Lung (tissue), 12 donors: ENCODE measurements around the gene GNG8. TPM values are rescaled to one million over a fixed set of nuclear protein-coding genes. Genes with fewer than 3 reads are reported as not detected.

ENCODE experiments used
- ATAC-seq: fragments of 200-7000 bp; cut with Tn5 transposase; one replicate; pipeline ENCODE4 v1.9.1; 2020; ENCODE audit warnings: moderate number of reproducible peaks; ENCODE audit not compliant: insufficient read depth, low FRiP score
- DNase-seq, 3 donors: peaks; one replicate each; pipeline ENCODE4 v3.0.0-alpha.2; 2013 to 2017
- H3K27ac ChIP-seq, 2 donors: one replicate each; pipeline ENCODE4 v1.5.1; 2013; ENCODE audit warnings: mild to moderate bottlenecking in 2 of 2, moderate library complexity in 2 of 2, control low read depth in 1 of 2, inconsistent platforms in 1 of 2, low read depth in 1 of 2, low read length in 1 of 2
- H3K27me3 ChIP-seq, 3 donors: one replicate each; pipeline ENCODE4 v1.5.1; 2013; ENCODE audit warnings: low read length in 2 of 3; ENCODE audit not compliant: control insufficient read depth in 3 of 3, insufficient read depth in 3 of 3
- H3K36me3 ChIP-seq, 4 donors: one replicate each; pipeline ENCODE4 v1.5.1; 2013; ENCODE audit warnings: low read length in 4 of 4, mild to moderate bottlenecking in 1 of 4, moderate library complexity in 1 of 4; ENCODE audit not compliant: control insufficient read depth in 4 of 4, insufficient read depth in 4 of 4
- H3K4me1 ChIP-seq, 5 donors: one replicate each; pipeline ENCODE4 v1.5.1; 2013; ENCODE audit warnings: low read length in 5 of 5, mild to moderate bottlenecking in 2 of 5, moderate library complexity in 1 of 5; ENCODE audit not compliant: control insufficient read depth in 5 of 5, insufficient read depth in 5 of 5
- H3K4me3 ChIP-seq: one replicate; pipeline ENCODE4 v1.5.1; 2013; ENCODE audit warnings: mild to moderate bottlenecking, control low read depth, moderate library complexity
- H3K9ac ChIP-seq, 2 donors: one replicate each; pipeline ENCODE4 v1.5.1; 2013; ENCODE audit warnings: low read length in 2 of 2, control low read depth in 1 of 2; ENCODE audit not compliant: insufficient read depth in 1 of 2
- H3K9me3 ChIP-seq, 4 donors: one replicate each; pipeline ENCODE4 v1.5.1; 2013; ENCODE audit warnings: low read length in 3 of 4, mild to moderate bottlenecking in 1 of 4, moderate library complexity in 1 of 4; ENCODE audit not compliant: control insufficient read depth in 4 of 4, insufficient read depth in 3 of 4
- CTCF ChIP-seq: IDR thresholded peaks from 2 replicates; pipeline ENCODE4 v1.5.1; 2012; ENCODE audit warnings: mild to moderate bottlenecking; ENCODE audit errors: control extremely low read depth, extremely low read depth
- WGBS, 2 donors: extraction: QIAGEN DNeasy Blood & Tissue Kit; methylation state at CpG; one replicate each; pipeline ENCODE4 v1.1.7; 2013; 5-methylcytosine and 5-hydroxymethylcytosine counted together
- polyA plus RNA-seq, 2 donors: library from polyadenylated mRNA; stranded (reverse); fragments of 200-250 nt; gene quantifications; one replicate each; pipeline ENCODE4 v1.2.1, GENCODE V29; 2013
- total RNA-seq, 2 donors: library from RNA; depleted of rRNA in 1 of 2; stranded (reverse); fragments of >200 nt in 1 of 2; gene quantifications; one replicate each; pipeline ENCODE4 v1.2.1, GENCODE V29; 2014 to 2021
- donor health status: control.
- donor health status: control.
- donor health status: Bipolar disorder and iron deficiency.
- donor health status: healthy.
- donor health status: DM: yes; HTN: yes; CAD: no.

The GNG8 gene
- total and polyA plus RNA-seq, 4 donors: not detected

GRCh38 chr19:46674416-46675178, 38.6 kb upstream of the GNG8 start:
- Histone ChIP-seq H3K9ac (no peak overlapping the region), H3K27me3 (no peaks in the 10 kb centered on the region), H3K36me3 (peaks cover 6 to 45% (median 31%) of the 10 kb centered on the region in 4 donors), H3K27ac (no peak overlapping the region), H3K4me1 (no peaks in the 10 kb centered on the region), H3K9me3 (no peaks in the 10 kb centered on the region), H3K4me3 (no peak overlapping the region)
- no peak for TF ChIP-seq CTCF
- no peak for ATAC-seq
- no peak for DNase-seq
- WGBS, 2 donors: 95 to 96% methylated on average over 21 of the region's 21 CpGs

- DNase-seq (no peak), ATAC-seq (no peak)
- H3K4me3 ChIP-seq: no peak overlapping the region
- H3K9me3 ChIP-seq: no peaks in the 10 kb centered on the region
- no peaks in the 10 kb centered on the region for H3K4me1 ChIP-seq
- peaks cover 6 to 19% (median 14%) of the 10 kb centered on the region in 4 donors for H3K36me3 ChIP-seq
- no peak overlapping the region for H3K27ac ChIP-seq
- TF ChIP-seq CTCF: no peak
- H3K9ac ChIP-seq: no peak overlapping the region
- H3K27me3 ChIP-seq: no peaks in the 10 kb centered on the region
Measured at GRCh38 chr19:46670813-46671212, 34.8 kb upstream of the GNG8 start.

GRCh38 chr19:46668662-46669061, 32.7 kb upstream of the GNG8 start:
- Histone ChIP-seq H3K36me3 (peaks cover 0 to 11% (median 6%) of the 10 kb centered on the region in 4 donors), H3K9ac (no peak overlapping the region)
- no peak for ATAC-seq

More at GRCh38 chr19:46668662-46669061, 32.7 kb upstream of the GNG8 start:
- no peak overlapping the region for H3K27ac ChIP-seq
- H3K4me3 ChIP-seq: no peak overlapping the region
- no peak for TF ChIP-seq CTCF
- WGBS, 2 donors: 88% methylated on average over 3 of the region's 3 CpGs
- no peaks in the 10 kb centered on the region for H3K9me3 ChIP-seq
- no peaks in the 10 kb centered on the region for H3K27me3 ChIP-seq
- no peak for DNase-seq
- no peaks in the 10 kb centered on the region for H3K4me1 ChIP-seq
